SU-DHL-6 (cell line): ENCODE measurements around the gene IL12RB2.

Source experiments
- CTCF ChIP-seq: fragments of 200-600 bp; sonication (generic); IDR thresholded peaks from one replicate; pipeline ENCODE4 v1.5.1; 2017; ENCODE audit warnings: antibody characterized with exemption, mild to moderate bottlenecking, low read length, moderate library complexity; ENCODE audit not compliant: insufficient read depth, poor library complexity, severe bottlenecking
- EZH2phosphoT487 ChIP-seq: fragments of 200-600 bp; sonication (generic), shearing (Covaris generic); conservative IDR thresholded peaks from 2 replicates; pipeline ENCODE4 v1.6.1; 2018; ENCODE audit warnings: mild to moderate bottlenecking, antibody characterized with exemption, low read length, moderate library complexity, mixed read lengths

- TF ChIP-seq CTCF (no peak), EZH2phosphoT487 (no peak)
Measured at GRCh38 chr1:67405473-67406245, 98.0 kb downstream of the IL12RB2 start.
